Kidney tubule cell (primary cell): Measurements from ENCODE around the gene NEURL1.
"Not testable (repeated sequence)": the region's sequence is repeated elsewhere in the genome, so short reads cannot be mapped to it uniquely, and the experiment has no call there.

Experiments
- DNase-seq: peaks from one replicate; pipeline ENCODE4 v3.0.0-alpha.2; 2018; ENCODE audit warnings: low spot score

Gene NEURL1

GRCh38 chr10:103607051-103607450, 113.5 kb downstream of the NEURL1 start:
- not testable (repeated sequence) for DNase-seq

- not testable (repeated sequence) for DNase-seq
Measured at GRCh38 chr10:103608056-103608455, 114.6 kb downstream of the NEURL1 start.

GRCh38 chr10:103609231-103610082, 116.0 kb downstream of the NEURL1 start:
- DNase-seq, result no peak

- no peak for DNase-seq
Measured at GRCh38 chr10:103610083-103610472, 116.6 kb downstream of the NEURL1 start.

- no peak for DNase-seq
Measured at GRCh38 chr10:103610921-103611511, 117.5 kb downstream of the NEURL1 start.

GRCh38 chr10:103612462-103613365, 119.2 kb downstream of the NEURL1 start:
- DNase-seq, result peak; percentile 9

- no peak for DNase-seq
Measured at GRCh38 chr10:103613616-103614015, 120.1 kb downstream of the NEURL1 start.

GRCh38 chr10:103614306-103615158, 121.0 kb downstream of the NEURL1 start:
- DNase-seq, result no peak

- no peak for DNase-seq
Measured at GRCh38 chr10:103616705-103617601, 123.4 kb downstream of the NEURL1 start.

- no peak for DNase-seq
Measured at GRCh38 chr10:103617602-103618385, 124.3 kb downstream of the NEURL1 start.

- no peak for DNase-seq
Measured at GRCh38 chr10:103618575-103619423, 125.3 kb downstream of the NEURL1 start.

GRCh38 chr10:103619424-103620351, 126.2 kb downstream of the NEURL1 start:
- no peak for DNase-seq

GRCh38 chr10:103620352-103620740, 126.8 kb downstream of the NEURL1 start:
- DNase-seq, result no peak

- no peak for DNase-seq
Measured at GRCh38 chr10:103620891-103621782, 127.6 kb downstream of the NEURL1 start.

GRCh38 chr10:103621783-103622125, 128.2 kb downstream of the NEURL1 start:
- no peak for DNase-seq

- DNase-seq, result no peak
Measured at GRCh38 chr10:103622286-103622685, 128.8 kb downstream of the NEURL1 start.
